ENCODE results near the gene SSBP1. TPM values are rescaled to one million over a fixed set of nuclear protein-coding genes. Genes with fewer than 3 reads are reported as not detected.

SSBP1 gene
- total RNA-seq, 6 experiments from 2014 or later = 38.6 to 115 (median 48.8) TPM

DNA sequence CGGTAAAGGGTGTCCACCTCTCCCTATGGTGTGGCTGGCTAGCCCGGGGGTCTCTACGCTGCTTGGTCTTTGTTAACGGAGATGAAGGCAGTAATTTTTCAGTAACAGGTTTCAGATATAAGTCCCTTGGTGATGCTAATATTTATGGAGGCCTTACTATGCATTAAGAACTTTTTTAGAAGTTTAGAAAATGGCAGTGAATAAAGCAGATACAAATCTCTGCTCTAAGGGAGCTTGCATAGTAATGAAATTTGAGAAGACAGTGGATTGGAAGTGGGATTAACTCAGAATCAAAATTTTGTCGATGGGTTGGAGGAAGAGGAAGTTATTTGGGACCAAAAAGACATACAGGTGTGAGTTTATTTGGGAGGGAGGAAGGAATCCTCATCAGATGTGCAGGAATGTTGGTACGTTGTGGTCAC, 445 bp downstream of the SSBP1 start:
- Histone ChIP-seq H3K4me3 (peak overlapping the region; percentile 75 to 82 (median 80)), H3K4me1 (peaks cover 0 to 21% (median 6%) of the 10 kb centered on the region in 4 donors), H3K27ac (peak overlapping the region; percentile 55 to 87 (median 85)), H3K36me3 (peaks cover 0 to 35% (median 16%) of the 10 kb centered on the region in 4 donors), H3K9me3 (no peaks in the 10 kb centered on the region), H3K27me3 (no peaks in the 10 kb centered on the region)
- ATAC-seq (no peak), DNase-seq (no peak)
- 2% methylated on average over 5 of the region's 6 CpGs for WGBS (ENCODE audit: insufficient coverage, low coverage, low lambda C conversion rate, missing lambda C conversion rate)
- intact Hi-C loops (cut with DNase I) = no loop called here
- no peak for TF ChIP-seq POLR2A (IDR thresholded peaks at IDR 0.05)
- TF ChIP-seq, protein P1, sequence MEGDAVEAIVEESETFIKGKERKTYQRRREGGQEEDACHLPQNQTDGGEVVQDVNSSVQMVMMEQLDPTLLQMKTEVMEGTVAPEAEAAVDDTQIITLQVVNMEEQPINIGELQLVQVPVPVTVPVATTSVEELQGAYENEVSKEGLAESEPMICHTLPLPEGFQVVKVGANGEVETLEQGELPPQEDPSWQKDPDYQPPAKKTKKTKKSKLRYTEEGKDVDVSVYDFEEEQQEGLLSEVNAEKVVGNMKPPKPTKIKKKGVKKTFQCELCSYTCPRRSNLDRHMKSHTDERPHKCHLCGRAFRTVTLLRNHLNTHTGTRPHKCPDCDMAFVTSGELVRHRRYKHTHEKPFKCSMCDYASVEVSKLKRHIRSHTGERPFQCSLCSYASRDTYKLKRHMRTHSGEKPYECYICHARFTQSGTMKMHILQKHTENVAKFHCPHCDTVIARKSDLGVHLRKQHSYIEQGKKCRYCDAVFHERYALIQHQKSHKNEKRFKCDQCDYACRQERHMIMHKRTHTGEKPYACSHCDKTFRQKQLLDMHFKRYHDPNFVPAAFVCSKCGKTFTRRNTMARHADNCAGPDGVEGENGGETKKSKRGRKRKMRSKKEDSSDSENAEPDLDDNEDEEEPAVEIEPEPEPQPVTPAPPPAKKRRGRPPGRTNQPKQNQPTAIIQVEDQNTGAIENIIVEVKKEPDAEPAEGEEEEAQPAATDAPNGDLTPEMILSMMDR (IDR thresholded peaks at IDR 0.05) = no peak

DNA sequence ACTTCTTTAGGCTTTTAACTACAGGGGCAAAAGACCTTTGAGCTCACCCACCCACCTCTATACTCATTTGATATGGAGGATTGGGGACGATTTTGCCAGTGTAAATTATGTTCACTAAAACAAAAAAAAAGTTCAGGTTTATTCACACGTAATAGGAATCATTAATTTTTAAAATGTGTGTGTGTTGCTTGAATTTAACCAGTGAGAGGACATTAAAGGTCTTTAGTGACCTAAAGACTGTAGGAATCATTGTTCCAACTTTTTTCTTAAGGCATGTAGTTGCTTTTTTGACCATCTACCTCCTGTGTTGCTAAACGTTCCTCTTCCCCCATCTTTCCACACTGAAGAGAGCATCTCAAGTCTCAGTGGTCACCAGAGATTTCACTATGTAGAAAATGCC, 1.1 kb downstream of the SSBP1 start:
- Histone ChIP-seq H3K27me3 (no peaks in the 10 kb centered on the region), H3K9me3 (no peaks in the 10 kb centered on the region), H3K27ac (no peak overlapping the region), H3K36me3 (peaks cover 0 to 42% (median 19%) of the 10 kb centered on the region in 4 donors), H3K4me3 (peak overlapping the region in 2 of 3 donors; percentile 75 to 82), H3K4me1 (peaks cover 0 to 21% (median 6%) of the 10 kb centered on the region in 4 donors)
- no peak for ATAC-seq
- WGBS (ENCODE audit: insufficient coverage, low coverage, low lambda C conversion rate, missing lambda C conversion rate) = 42% methylated on average over 3 of the region's 3 CpGs
- DNase-seq = no peak
- TF ChIP-seq, protein P1 (IDR thresholded peaks at IDR 0.05) = no peak
- TF ChIP-seq POLR2A (IDR thresholded peaks at IDR 0.05) = no peak
- intact Hi-C loops (cut with DNase I) = no loop called here

DNA sequence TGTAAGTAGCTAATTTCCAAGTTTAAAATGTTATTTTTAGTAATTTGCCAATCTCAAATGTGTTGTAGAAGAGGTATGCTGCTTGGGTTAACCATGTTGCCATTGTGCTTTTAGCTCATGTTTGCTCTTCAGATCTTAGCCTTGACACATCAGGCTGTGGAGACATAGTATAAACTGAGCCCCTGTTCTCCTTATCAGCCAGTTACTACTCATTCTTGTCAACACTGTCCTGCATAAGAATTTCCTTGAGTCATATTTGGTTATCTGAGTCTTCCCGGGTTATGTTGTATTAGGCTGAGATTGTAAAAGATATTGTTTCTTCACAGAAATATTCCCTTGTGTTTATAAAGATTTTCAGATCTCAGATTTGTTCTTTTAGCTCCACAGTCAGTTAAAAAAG, 4.1 kb downstream of the SSBP1 start:
- no peak for TF ChIP-seq POLR2A (IDR thresholded peaks at IDR 0.05)
- TF ChIP-seq, protein P1 (IDR thresholded peaks at IDR 0.05) = no peak
- intact Hi-C loops (cut with DNase I) = no loop called here
- H3K36me3 ChIP-seq = peaks cover 0 to 72% (median 23%) of the 10 kb centered on the region in 4 donors

DNA sequence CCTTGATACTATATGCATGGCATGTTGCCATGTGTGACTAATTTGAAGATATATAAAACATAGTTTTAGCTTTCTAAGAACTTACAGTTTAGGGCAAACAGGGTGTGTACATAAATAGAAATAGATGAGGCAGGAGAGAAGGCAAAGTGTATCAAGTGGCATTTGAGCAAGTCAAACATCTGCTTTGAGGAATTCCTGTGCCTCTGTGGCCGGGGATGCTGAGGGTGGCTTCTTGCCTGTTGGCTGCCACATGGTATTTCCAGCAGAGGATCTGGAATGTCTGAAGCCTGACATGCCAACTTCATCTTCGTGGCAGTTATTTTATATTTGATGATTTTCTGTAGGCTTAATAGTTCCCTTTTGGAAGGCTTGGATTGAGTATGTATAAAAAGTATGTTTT, 6.0 kb downstream of the SSBP1 start:
- peaks cover 0 to 90% (median 24%) of the 10 kb centered on the region in 4 donors for H3K36me3 ChIP-seq
- no peak overlapping the region for H3K4me3 ChIP-seq
- TF ChIP-seq, protein P1 (IDR thresholded peaks at IDR 0.05) = no peak
- no peak for TF ChIP-seq POLR2A (IDR thresholded peaks at IDR 0.05)
- H3K27me3 ChIP-seq = no peaks in the 10 kb centered on the region
- 75% methylated on average over 2 of the region's 2 CpGs for WGBS (ENCODE audit: insufficient coverage, low coverage, low lambda C conversion rate, missing lambda C conversion rate)
- H3K9me3 ChIP-seq = no peaks in the 10 kb centered on the region
- H3K27ac ChIP-seq = no peak overlapping the region
- ATAC-seq (no peak), DNase-seq (no peak)
- intact Hi-C loops (cut with DNase I) = no loop called here
- H3K4me1 ChIP-seq = peaks cover 0 to 8% (median 3%) of the 10 kb centered on the region in 4 donors

More for the DNA sequence above, 4.1 kb downstream of the SSBP1 start:
- Histone ChIP-seq H3K27me3 (no peaks in the 10 kb centered on the region), H3K4me3 (no peak overlapping the region), H3K27ac (no peak overlapping the region), H3K9me3 (no peaks in the 10 kb centered on the region), H3K4me1 (peaks cover 0 to 12% (median 6%) of the 10 kb centered on the region in 4 donors)
- WGBS (ENCODE audit: insufficient coverage, low coverage, low lambda C conversion rate, missing lambda C conversion rate) = 77% methylated on average over 1 of the region's 1 CpG
- no peak for ATAC-seq
- no peak for DNase-seq
